ENCODE measurements around the gene RAPGEF1.

Gene RAPGEF1

GRCh38 chr9:131589993-131590392 lies 149.9 kb downstream of the RAPGEF1 start:
- TF ChIP-seq EZH2 (IDR thresholded peaks at IDR 0.05) (no peak), FOXP2 (optimal IDR thresholded peaks at IDR 0.05; ENCODE audit: control extremely low read depth, extremely low read length, insufficient read depth) (no peak), POLR2AphosphoS5 (IDR thresholded peaks at IDR 0.05; ENCODE audit: borderline replicate concordance, low read depth, low read length) (no peak)
- Histone ChIP-seq H3K4me3 (no peak overlapping the region), H3K27ac (no peak overlapping the region), H3K9me3 (ENCODE audit: low read depth, low read length) (no peaks in the 10 kb centered on the region), H3K36me3 (ENCODE audit: insufficient read depth, low read length) (no peaks in the 10 kb centered on the region), H3K9ac (ENCODE audit: insufficient read length) (no peak overlapping the region)
- DNase-seq (ENCODE audit: low read depth, low spot score) = no peak

GRCh38 chr9:131589124-131589711 lies 150.7 kb downstream of the RAPGEF1 start:
- no peak overlapping the region for H3K27ac ChIP-seq
- no peak for TF ChIP-seq POLR2AphosphoS5 (IDR thresholded peaks at IDR 0.05; ENCODE audit: borderline replicate concordance, low read depth, low read length)
- no peak for TF ChIP-seq EZH2 (IDR thresholded peaks at IDR 0.05)
- no peak for TF ChIP-seq FOXP2 (optimal IDR thresholded peaks at IDR 0.05; ENCODE audit: control extremely low read depth, extremely low read length, insufficient read depth)
- DNase-seq (ENCODE audit: low read depth, low spot score) = no peak
- no peak overlapping the region for H3K4me3 ChIP-seq
- H3K36me3 ChIP-seq (ENCODE audit: insufficient read depth, low read length) = no peaks in the 10 kb centered on the region
- no peaks in the 10 kb centered on the region for H3K9me3 ChIP-seq (ENCODE audit: low read depth, low read length)
- no peak overlapping the region for H3K9ac ChIP-seq (ENCODE audit: insufficient read length)

GRCh38 chr9:131588396-131588795 lies 151.5 kb downstream of the RAPGEF1 start:
- H3K27ac ChIP-seq = no peak overlapping the region
- no peaks in the 10 kb centered on the region for H3K9me3 ChIP-seq (ENCODE audit: low read depth, low read length)
- no peak overlapping the region for H3K4me3 ChIP-seq
- no peak for DNase-seq (ENCODE audit: low read depth, low spot score)
- no peak for TF ChIP-seq EZH2 (IDR thresholded peaks at IDR 0.05)
- no peak for TF ChIP-seq FOXP2 (optimal IDR thresholded peaks at IDR 0.05; ENCODE audit: control extremely low read depth, extremely low read length, insufficient read depth)
- TF ChIP-seq POLR2AphosphoS5 (IDR thresholded peaks at IDR 0.05; ENCODE audit: borderline replicate concordance, low read depth, low read length) = no peak
- no peaks in the 10 kb centered on the region for H3K36me3 ChIP-seq (ENCODE audit: insufficient read depth, low read length)
- H3K9ac ChIP-seq (ENCODE audit: insufficient read length) = no peak overlapping the region

- Histone ChIP-seq H3K4me3 (no peak overlapping the region), H3K9ac (ENCODE audit: insufficient read length) (no peak overlapping the region), H3K27ac (no peak overlapping the region), H3K36me3 (ENCODE audit: insufficient read depth, low read length) (no peaks in the 10 kb centered on the region), H3K9me3 (ENCODE audit: low read depth, low read length) (no peaks in the 10 kb centered on the region)
- no peak for DNase-seq (ENCODE audit: low read depth, low spot score)
- TF ChIP-seq POLR2AphosphoS5 (IDR thresholded peaks at IDR 0.05; ENCODE audit: borderline replicate concordance, low read depth, low read length) (no peak), EZH2 (IDR thresholded peaks at IDR 0.05) (no peak), FOXP2 (optimal IDR thresholded peaks at IDR 0.05; ENCODE audit: control extremely low read depth, extremely low read length, insufficient read depth) (no peak)
Observed at GRCh38 chr9:131587906-131588305, 152.0 kb downstream of the RAPGEF1 start.

- Histone ChIP-seq H3K36me3 (ENCODE audit: insufficient read depth, low read length) (no peaks in the 10 kb centered on the region), H3K4me3 (no peak overlapping the region), H3K9me3 (ENCODE audit: low read depth, low read length) (no peaks in the 10 kb centered on the region), H3K9ac (ENCODE audit: insufficient read length) (no peak overlapping the region), H3K27ac (no peak overlapping the region)
- no peak for DNase-seq (ENCODE audit: low read depth, low spot score)
- no peak for TF ChIP-seq FOXP2 (optimal IDR thresholded peaks at IDR 0.05; ENCODE audit: control extremely low read depth, extremely low read length, insufficient read depth)
- no peak for TF ChIP-seq EZH2 (IDR thresholded peaks at IDR 0.05)
- no peak for TF ChIP-seq POLR2AphosphoS5 (IDR thresholded peaks at IDR 0.05; ENCODE audit: borderline replicate concordance, low read depth, low read length)
Observed at GRCh38 chr9:131587331-131587730, 152.5 kb downstream of the RAPGEF1 start.

GRCh38 chr9:131585375-131585774 lies 154.5 kb downstream of the RAPGEF1 start:
- TF ChIP-seq FOXP2 (optimal IDR thresholded peaks at IDR 0.05; ENCODE audit: control extremely low read depth, extremely low read length, insufficient read depth) (no peak), EZH2 (IDR thresholded peaks at IDR 0.05) (no peak), POLR2AphosphoS5 (IDR thresholded peaks at IDR 0.05; ENCODE audit: borderline replicate concordance, low read depth, low read length) (no peak)
- Histone ChIP-seq H3K36me3 (ENCODE audit: insufficient read depth, low read length) (no peaks in the 10 kb centered on the region), H3K9ac (ENCODE audit: insufficient read length) (no peak overlapping the region), H3K27ac (no peak overlapping the region), H3K4me3 (no peak overlapping the region), H3K9me3 (ENCODE audit: low read depth, low read length) (no peaks in the 10 kb centered on the region)
- DNase-seq (ENCODE audit: low read depth, low spot score) = no peak

- no peaks in the 10 kb centered on the region for H3K36me3 ChIP-seq (ENCODE audit: insufficient read depth, low read length)
- H3K27ac ChIP-seq = no peak overlapping the region
- H3K4me3 ChIP-seq = no peak overlapping the region
- TF ChIP-seq POLR2AphosphoS5 (IDR thresholded peaks at IDR 0.05; ENCODE audit: borderline replicate concordance, low read depth, low read length) (no peak), EZH2 (IDR thresholded peaks at IDR 0.05) (no peak), FOXP2 (optimal IDR thresholded peaks at IDR 0.05; ENCODE audit: control extremely low read depth, extremely low read length, insufficient read depth) (no peak)
- H3K9ac ChIP-seq (ENCODE audit: insufficient read length) = no peak overlapping the region
- no peak for DNase-seq (ENCODE audit: low read depth, low spot score)
- no peaks in the 10 kb centered on the region for H3K9me3 ChIP-seq (ENCODE audit: low read depth, low read length)
Observed at GRCh38 chr9:131584858-131585257, 155.0 kb downstream of the RAPGEF1 start.

GRCh38 chr9:131583836-131584555 lies 155.9 kb downstream of the RAPGEF1 start:
- no peak for TF ChIP-seq POLR2AphosphoS5 (IDR thresholded peaks at IDR 0.05; ENCODE audit: borderline replicate concordance, low read depth, low read length)
- no peak for TF ChIP-seq EZH2 (IDR thresholded peaks at IDR 0.05)
- no peak for TF ChIP-seq FOXP2 (optimal IDR thresholded peaks at IDR 0.05; ENCODE audit: control extremely low read depth, extremely low read length, insufficient read depth)

More at GRCh38 chr9:131583836-131584555, 155.9 kb downstream of the RAPGEF1 start:
- Histone ChIP-seq H3K4me3 (no peak overlapping the region), H3K36me3 (ENCODE audit: insufficient read depth, low read length) (no peaks in the 10 kb centered on the region), H3K27ac (no peak overlapping the region), H3K9ac (ENCODE audit: insufficient read length) (no peak overlapping the region), H3K9me3 (ENCODE audit: low read depth, low read length) (no peaks in the 10 kb centered on the region)
- no peak for DNase-seq (ENCODE audit: low read depth, low spot score)

Measured in SK-N-MC (cell line).